ENCODE results near the gene NXPE4.

- TF ChIP-seq CTCF (IDR thresholded peaks at IDR 0.05) = no peak
- TF ChIP-seq POLR2A (IDR thresholded peaks at IDR 0.05) = no peak
These were observed 35.9 kb downstream of the NXPE4 start, which contains the start of gene NXPE1 for GRCh38 chr11:114559425-114560310.

Measured in body of pancreas (tissue), 4 donors.